Keratinocyte (primary cell): ENCODE measurements around the gene INHBC.

Source experiments
- CTCF ChIP-seq, 3 experiments: IDR thresholded peaks in 1 of 3; conservative IDR thresholded peaks in 1 of 3; optimal IDR thresholded peaks in 1 of 3; 2 replicates in 2 of 3; 3 replicates in 1 of 3; pipeline versions ENCODE3 to v1.5.1; 2011; ENCODE audit warnings: low read length in 3 of 3, mild to moderate bottlenecking in 3 of 3, moderate library complexity in 2 of 3, control low read depth in 1 of 3, inconsistent platforms in 1 of 3; ENCODE audit not compliant: insufficient read depth in 2 of 3; ENCODE audit errors: extremely low read depth in 1 of 3
- EZH2 ChIP-seq: IDR thresholded peaks from one replicate; pipeline ENCODE4 v1.6.1; 2012; ENCODE audit warnings: inconsistent platforms, mild to moderate bottlenecking, low read length, moderate library complexity

DNA sequence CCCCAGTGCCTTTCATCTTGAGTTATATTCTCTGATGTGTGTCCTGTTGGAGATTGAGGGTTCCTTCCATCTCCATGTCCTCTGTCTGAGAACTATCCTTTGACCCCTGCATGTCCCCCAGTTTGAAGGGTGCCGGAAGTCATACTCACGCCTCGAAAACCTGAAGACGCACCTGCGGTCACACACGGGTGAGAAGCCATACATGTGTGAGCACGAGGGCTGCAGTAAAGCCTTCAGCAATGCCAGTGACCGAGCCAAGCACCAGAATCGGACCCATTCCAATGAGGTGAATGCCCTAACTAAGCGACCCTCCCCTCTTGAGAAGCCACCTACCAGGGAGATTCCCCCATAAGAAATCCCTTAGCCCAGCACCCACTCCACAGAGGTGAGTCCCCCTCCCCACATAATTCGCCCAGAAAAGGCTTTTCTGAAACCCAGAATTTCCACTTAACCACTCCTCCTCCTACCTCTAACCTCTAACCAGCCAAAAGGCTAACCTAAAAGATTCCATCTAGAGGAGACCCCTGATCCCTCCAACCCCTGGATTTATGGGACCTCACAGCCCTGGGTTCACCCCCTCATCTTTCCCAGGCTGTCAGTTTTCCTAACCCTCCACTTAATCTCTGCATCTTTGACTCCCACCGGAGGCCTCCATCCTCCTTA is 32.8 kb downstream of the INHBC start:
- no peak for TF ChIP-seq CTCF (optimal IDR thresholded peaks at IDR 0.05 in 1 of 3, IDR thresholded peaks at IDR 0.05 in 1 of 3, conservative IDR thresholded peaks at IDR 0.05 in 1 of 3; ENCODE audit: extremely low read depth in 1 of 3, insufficient read depth in 2 of 3, low read length in 3 of 3)
- TF ChIP-seq EZH2, result no peak
